HEK293 (cell line): ENCODE results near the gene ATP8B4.

ENCODE experiments used
- CTCF ChIP-seq: fragments of 450-650 bp; formaldehyde crosslinking; IDR thresholded peaks from 2 replicates; pipeline ENCODE4 v1.5.1; 2016; ENCODE audit warnings: missing biosample characterization, missing genetic modification characterization
- EGR2 ChIP-seq: fragments of 450-650 bp; formaldehyde crosslinking; IDR thresholded peaks from 2 replicates; pipeline ENCODE4 v1.5.1; 2016; ENCODE audit warnings: low read depth, missing biosample characterization, missing genetic modification characterization
- SCRT2 ChIP-seq: fragments of 450-650 bp; formaldehyde crosslinking; IDR thresholded peaks from 2 replicates; pipeline ENCODE4 v1.5.1; 2016; ENCODE audit warnings: missing biosample characterization, missing genetic modification characterization
- ZBTB7A ChIP-seq: fragments of 450-650 bp; formaldehyde crosslinking; IDR thresholded peaks from 2 replicates; pipeline ENCODE4 v1.5.1; 2016; ENCODE audit warnings: low read depth, missing biosample characterization, missing genetic modification characterization
- ZBTB8A ChIP-seq: fragments of 450-650 bp; formaldehyde crosslinking; IDR thresholded peaks from 2 replicates; pipeline ENCODE4 v1.5.1; 2016; ENCODE audit warnings: missing biosample characterization, missing genetic modification characterization
- ZNF169 ChIP-seq: fragments of 450-650 bp; formaldehyde crosslinking; IDR thresholded peaks from 2 replicates; pipeline ENCODE4 v1.5.1; 2016; ENCODE audit warnings: missing biosample characterization, missing genetic modification characterization
- ZNF211 ChIP-seq: fragments of 450-650 bp; formaldehyde crosslinking; IDR thresholded peaks from 2 replicates; pipeline ENCODE4 v1.5.1; 2016; ENCODE audit warnings: low read depth, missing biosample characterization, missing genetic modification characterization
- ZNF302 ChIP-seq: fragments of 450-650 bp; formaldehyde crosslinking; IDR thresholded peaks from 2 replicates; pipeline ENCODE4 v1.5.1; 2016; ENCODE audit warnings: missing biosample characterization, missing genetic modification characterization, low read depth
- ZNF707 ChIP-seq: fragments of 450-650 bp; formaldehyde crosslinking; IDR thresholded peaks from 2 replicates; pipeline ENCODE4 v1.5.1; 2016; ENCODE audit warnings: missing biosample characterization, missing genetic modification characterization
- TF ChIP-seq, protein P1 (sequence below): fragments of 450-650 bp; formaldehyde crosslinking; IDR thresholded peaks from 2 replicates; pipeline ENCODE4 v1.5.1; 2016; ENCODE audit warnings: missing biosample characterization, missing genetic modification characterization
- TF ChIP-seq, protein P2 (sequence below): fragments of 450-650 bp; formaldehyde crosslinking; IDR thresholded peaks from 2 replicates; pipeline ENCODE4 v1.5.1; 2016; ENCODE audit warnings: missing biosample characterization, missing genetic modification characterization
- TF ChIP-seq, protein P3 (sequence below): fragments of 450-650 bp; formaldehyde crosslinking; IDR thresholded peaks from 2 replicates; pipeline ENCODE4 v1.5.1; 2016; ENCODE audit warnings: missing biosample characterization, missing genetic modification characterization

- TF ChIP-seq, protein P1, sequence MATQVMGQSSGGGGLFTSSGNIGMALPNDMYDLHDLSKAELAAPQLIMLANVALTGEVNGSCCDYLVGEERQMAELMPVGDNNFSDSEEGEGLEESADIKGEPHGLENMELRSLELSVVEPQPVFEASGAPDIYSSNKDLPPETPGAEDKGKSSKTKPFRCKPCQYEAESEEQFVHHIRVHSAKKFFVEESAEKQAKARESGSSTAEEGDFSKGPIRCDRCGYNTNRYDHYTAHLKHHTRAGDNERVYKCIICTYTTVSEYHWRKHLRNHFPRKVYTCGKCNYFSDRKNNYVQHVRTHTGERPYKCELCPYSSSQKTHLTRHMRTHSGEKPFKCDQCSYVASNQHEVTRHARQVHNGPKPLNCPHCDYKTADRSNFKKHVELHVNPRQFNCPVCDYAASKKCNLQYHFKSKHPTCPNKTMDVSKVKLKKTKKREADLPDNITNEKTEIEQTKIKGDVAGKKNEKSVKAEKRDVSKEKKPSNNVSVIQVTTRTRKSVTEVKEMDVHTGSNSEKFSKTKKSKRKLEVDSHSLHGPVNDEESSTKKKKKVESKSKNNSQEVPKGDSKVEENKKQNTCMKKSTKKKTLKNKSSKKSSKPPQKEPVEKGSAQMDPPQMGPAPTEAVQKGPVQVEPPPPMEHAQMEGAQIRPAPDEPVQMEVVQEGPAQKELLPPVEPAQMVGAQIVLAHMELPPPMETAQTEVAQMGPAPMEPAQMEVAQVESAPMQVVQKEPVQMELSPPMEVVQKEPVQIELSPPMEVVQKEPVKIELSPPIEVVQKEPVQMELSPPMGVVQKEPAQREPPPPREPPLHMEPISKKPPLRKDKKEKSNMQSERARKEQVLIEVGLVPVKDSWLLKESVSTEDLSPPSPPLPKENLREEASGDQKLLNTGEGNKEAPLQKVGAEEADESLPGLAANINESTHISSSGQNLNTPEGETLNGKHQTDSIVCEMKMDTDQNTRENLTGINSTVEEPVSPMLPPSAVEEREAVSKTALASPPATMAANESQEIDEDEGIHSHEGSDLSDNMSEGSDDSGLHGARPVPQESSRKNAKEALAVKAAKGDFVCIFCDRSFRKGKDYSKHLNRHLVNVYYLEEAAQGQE: no peak
- no peak for TF ChIP-seq CTCF (tag by site-specific recombination)
- TF ChIP-seq ZNF707: no peak
- TF ChIP-seq SCRT2 (tag by site-specific recombination): no peak
- TF ChIP-seq ZBTB8A (tag by site-specific recombination): no peak
- no peak for TF ChIP-seq ZNF211
- no peak for TF ChIP-seq ZNF169
- TF ChIP-seq, protein P2, sequence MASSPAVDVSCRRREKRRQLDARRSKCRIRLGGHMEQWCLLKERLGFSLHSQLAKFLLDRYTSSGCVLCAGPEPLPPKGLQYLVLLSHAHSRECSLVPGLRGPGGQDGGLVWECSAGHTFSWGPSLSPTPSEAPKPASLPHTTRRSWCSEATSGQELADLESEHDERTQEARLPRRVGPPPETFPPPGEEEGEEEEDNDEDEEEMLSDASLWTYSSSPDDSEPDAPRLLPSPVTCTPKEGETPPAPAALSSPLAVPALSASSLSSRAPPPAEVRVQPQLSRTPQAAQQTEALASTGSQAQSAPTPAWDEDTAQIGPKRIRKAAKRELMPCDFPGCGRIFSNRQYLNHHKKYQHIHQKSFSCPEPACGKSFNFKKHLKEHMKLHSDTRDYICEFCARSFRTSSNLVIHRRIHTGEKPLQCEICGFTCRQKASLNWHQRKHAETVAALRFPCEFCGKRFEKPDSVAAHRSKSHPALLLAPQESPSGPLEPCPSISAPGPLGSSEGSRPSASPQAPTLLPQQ (tag by site-specific recombination): no peak
- no peak for TF ChIP-seq EGR2
- TF ChIP-seq ZBTB7A: no peak
- TF ChIP-seq, protein P3, sequence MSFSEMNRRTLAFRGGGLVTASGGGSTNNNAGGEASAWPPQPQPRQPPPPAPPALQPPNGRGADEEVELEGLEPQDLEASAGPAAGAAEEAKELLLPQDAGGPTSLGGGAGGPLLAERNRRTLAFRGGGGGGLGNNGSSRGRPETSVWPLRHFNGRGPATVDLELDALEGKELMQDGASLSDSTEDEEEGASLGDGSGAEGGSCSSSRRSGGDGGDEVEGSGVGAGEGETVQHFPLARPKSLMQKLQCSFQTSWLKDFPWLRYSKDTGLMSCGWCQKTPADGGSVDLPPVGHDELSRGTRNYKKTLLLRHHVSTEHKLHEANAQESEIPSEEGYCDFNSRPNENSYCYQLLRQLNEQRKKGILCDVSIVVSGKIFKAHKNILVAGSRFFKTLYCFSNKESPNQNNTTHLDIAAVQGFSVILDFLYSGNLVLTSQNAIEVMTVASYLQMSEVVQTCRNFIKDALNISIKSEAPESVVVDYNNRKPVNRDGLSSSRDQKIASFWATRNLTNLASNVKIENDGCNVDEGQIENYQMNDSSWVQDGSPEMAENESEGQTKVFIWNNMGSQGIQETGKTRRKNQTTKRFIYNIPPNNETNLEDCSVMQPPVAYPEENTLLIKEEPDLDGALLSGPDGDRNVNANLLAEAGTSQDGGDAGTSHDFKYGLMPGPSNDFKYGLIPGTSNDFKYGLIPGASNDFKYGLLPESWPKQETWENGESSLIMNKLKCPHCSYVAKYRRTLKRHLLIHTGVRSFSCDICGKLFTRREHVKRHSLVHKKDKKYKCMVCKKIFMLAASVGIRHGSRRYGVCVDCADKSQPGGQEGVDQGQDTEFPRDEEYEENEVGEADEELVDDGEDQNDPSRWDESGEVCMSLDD: no peak
- no peak for TF ChIP-seq ZNF302 (tag by site-specific recombination)
Observed at GRCh38 chr15:50113187-50113505, 5.9 kb downstream of the ATP8B4 start.
